SK-N-SH (cell line): ENCODE data around the gene CYP3A5. TPM values are rescaled to one million over a fixed set of nuclear protein-coding genes. Genes with fewer than 3 reads are reported as not detected.

Experiments
- CTCF ChIA-PET: fragments of 300-600, 350-600 bp; formaldehyde crosslinking; extraction: SDS; loops from one replicate; lab custom pipeline; 2021; lab: Yijun Ruan, JAX
- POLR2A ChIA-PET: fragments of 350-600 bp; sonication (Branson Sonifier 250); formaldehyde crosslinking; extraction: SDS; loops from one replicate; lab custom pipeline; 2020; ENCODE audit warnings: antibody characterized with exemption, inconsistent platforms; lab: Yijun Ruan, JAX
- DNase-seq: peaks from one replicate; pipeline ENCODE4 v3.0.0; 2012
- H2AFZ ChIP-seq: fragments of 200-600 bp; sonication (generic); 2 replicates; pipeline ENCODE4 v1.8.1; 2016; ENCODE audit warnings: antibody characterized with exemption, mild to moderate bottlenecking, low read depth
- H3F3A ChIP-seq: fragments of 200-600 bp; sonication (generic); replicated peaks from 2 replicates; pipeline ENCODE3; 2016; ENCODE audit warnings: antibody characterized with exemption, mild to moderate bottlenecking; ENCODE audit not compliant: insufficient read depth
- H3K27ac ChIP-seq, 2 experiments: fragments of 200-500 bp in 1 of 2; fragments of 200-600 bp in 1 of 2; sonication (Bioruptor generic) in 1 of 2; sonication (generic), shearing (Covaris generic) in 1 of 2; 2 replicates each; pipeline versions ENCODE4 v1.5.1 to v1.6.1; 2014 to 2016; ENCODE audit warnings: low read depth in 2 of 2, inconsistent platforms in 1 of 2, low read length in 1 of 2, mild to moderate bottlenecking in 1 of 2, mixed read lengths in 1 of 2
- H3K27me3 ChIP-seq: fragments of 200-600 bp; sonication (generic), shearing (Covaris generic); 2 replicates; pipeline ENCODE4 v1.6.1; 2016; ENCODE audit warnings: mixed run types; ENCODE audit not compliant: insufficient read depth
- H3K36me3 ChIP-seq, 2 experiments: fragments of 200-500 bp in 1 of 2; fragments of 200-600 bp in 1 of 2; sonication (Bioruptor generic) in 1 of 2; sonication (generic) in 1 of 2; replicated peaks in 1 of 2; 2 replicates each; pipeline versions ENCODE3 to v1.5.1; 2014 to 2016; ENCODE audit warnings: low read length in 1 of 2, mild to moderate bottlenecking in 1 of 2; ENCODE audit not compliant: insufficient read depth in 2 of 2, control insufficient read depth in 1 of 2
- H3K4me1 ChIP-seq, 2 experiments: fragments of 200-500 bp in 1 of 2; fragments of 200-600 bp in 1 of 2; sonication (Bioruptor generic) in 1 of 2; sonication (generic), shearing (Covaris generic) in 1 of 2; 2 replicates each; pipeline versions ENCODE4 v1.5.1 to v1.6.1; 2014 to 2016; ENCODE audit warnings: low read depth in 1 of 2, low read length in 1 of 2, mixed run types in 1 of 2; ENCODE audit not compliant: insufficient read depth in 2 of 2, control insufficient read depth in 1 of 2
- H3K4me2 ChIP-seq: fragments of 200-600 bp; sonication (generic), shearing (Covaris generic); 2 replicates; pipeline ENCODE4 v1.6.1; 2017; ENCODE audit warnings: mixed run types
- H3K4me3 ChIP-seq, 2 experiments: fragments of 200-500 bp in 1 of 2; fragments of 200-600 bp in 1 of 2; sonication (Bioruptor generic) in 1 of 2; sonication (generic), shearing (Covaris generic) in 1 of 2; 2 replicates each; pipeline versions ENCODE4 v1.5.1 to v1.8.1; 2014 to 2016; ENCODE audit warnings: low read depth in 2 of 2, inconsistent platforms in 1 of 2, low read length in 1 of 2, mild to moderate bottlenecking in 1 of 2, mixed read lengths in 1 of 2, moderate library complexity in 1 of 2
- H3K79me2 ChIP-seq: fragments of 200-600 bp; sonication (generic); 2 replicates; pipeline ENCODE4 v1.8.1; 2017; ENCODE audit warnings: mild to moderate bottlenecking; ENCODE audit not compliant: insufficient read depth
- H3K9ac ChIP-seq: fragments of 200-600 bp; sonication (generic); 2 replicates; pipeline ENCODE4 v1.6.1; 2017; ENCODE audit warnings: mixed run types
- H3K9me2 ChIP-seq: fragments of 200-600 bp; sonication (generic); 2 replicates; pipeline ENCODE4 v1.6.1; 2017; ENCODE audit warnings: mixed run types
- H3K9me3 ChIP-seq: fragments of 200-600 bp; sonication (generic); 2 replicates; pipeline ENCODE4 v1.6.1; 2017; ENCODE audit warnings: mixed run types, mild to moderate bottlenecking, moderate library complexity
- H4K20me1 ChIP-seq: fragments of 200-600 bp; sonication (generic); 2 replicates; pipeline ENCODE4 v1.6.1; 2017; ENCODE audit warnings: mild to moderate bottlenecking, mixed run types; ENCODE audit not compliant: insufficient read depth
- CHD2 ChIP-seq: fragments of 150-350 bp; IDR thresholded peaks from 2 replicates; pipeline ENCODE4 v1.6.1; 2018; ENCODE audit warnings: low read length; ENCODE audit not compliant: partially characterized antibody
- EP300 ChIP-seq, 2 experiments: IDR thresholded peaks; 2 replicates each; pipeline versions ENCODE4 v1.4.0 to v1.6.1; 2012; ENCODE audit warnings: borderline replicate concordance in 1 of 2, low read depth in 1 of 2, low read length in 1 of 2
- EZH2phosphoT487 ChIP-seq: fragments of 200-600 bp; sonication (generic); IDR thresholded peaks from 2 replicates; pipeline ENCODE4 v1.6.1; 2017; ENCODE audit warnings: low read depth, mixed run types, mild to moderate bottlenecking, antibody characterized with exemption, moderate library complexity, borderline replicate concordance
- GABPA ChIP-seq: IDR thresholded peaks from 2 replicates; pipeline ENCODE4 v1.4.0; 2012; ENCODE audit warnings: low read depth, mild to moderate bottlenecking
- MXI1 ChIP-seq: IDR thresholded peaks from 2 replicates; pipeline ENCODE4 v1.6.1; 2012; ENCODE audit warnings: mild to moderate bottlenecking, low read depth, low read length, improper control_type of control experiment
- NFIC ChIP-seq: IDR thresholded peaks from 2 replicates; pipeline ENCODE4 v1.4.0; 2012; ENCODE audit warnings: borderline replicate concordance
- RFX5 ChIP-seq: IDR thresholded peaks from 2 replicates; pipeline ENCODE4 v1.6.1; 2012; ENCODE audit warnings: mild to moderate bottlenecking, improper control_type of control experiment, low read length
- SMC3 ChIP-seq: IDR thresholded peaks from 2 replicates; pipeline ENCODE4 v1.6.1; 2012; ENCODE audit warnings: low read depth, low read length, improper control_type of control experiment
- TEAD4 ChIP-seq: IDR thresholded peaks from 2 replicates; pipeline ENCODE4 v1.4.0; 2012; ENCODE audit warnings: mild to moderate bottlenecking, borderline replicate concordance; ENCODE audit not compliant: insufficient read depth
- WGBS: methylation state at CpG from one replicate; pipeline ENCODE4 v1.1.6; 2017; ENCODE audit warnings: low lambda C conversion rate; 5-methylcytosine and 5-hydroxymethylcytosine counted together
- polyA plus RNA-seq, 3 experiments: library from polyadenylated mRNA; depleted of rRNA; stranded (reverse); fragments of >200 nt; gene quantifications; 2 replicates each; pipeline ENCODE4 v1.2.3, GENCODE V29; 2012
- TF ChIP-seq, protein P1 (sequence below): IDR thresholded peaks from 2 replicates; pipeline ENCODE4 v1.4.0; 2012; ENCODE audit warnings: low read depth, borderline replicate concordance
- TF ChIP-seq, protein P2 (sequence below): IDR thresholded peaks from 2 replicates; pipeline ENCODE4; 2012

Gene CYP3A5
- polyA plus RNA-seq, 1 of the 3 experiments (the other 2 are of a cell fraction): 0.25 TPM

DNA sequence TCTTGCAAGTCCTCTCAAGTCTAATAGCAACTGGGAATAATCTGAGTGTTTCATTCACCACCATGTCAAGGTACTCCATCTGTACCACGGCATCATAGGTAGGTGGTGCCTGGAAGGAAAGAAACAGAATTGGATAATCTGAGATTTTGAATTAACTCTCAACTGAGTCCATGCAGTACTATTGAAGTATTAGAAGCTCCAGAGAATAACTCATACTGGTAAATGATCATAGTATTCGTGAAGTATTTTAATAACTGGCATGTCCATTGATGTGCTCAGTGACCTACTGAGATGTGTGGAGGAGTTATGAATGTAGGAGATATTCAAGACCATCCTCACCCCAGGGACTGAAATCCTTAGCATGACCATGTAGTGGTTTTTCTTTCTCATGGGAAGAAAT lies 27.1 kb downstream of the CYP3A5 start:
- no peaks in the 10 kb centered on the region for H3K4me1 ChIP-seq
- no peaks in the 10 kb centered on the region for H3K79me2 ChIP-seq
- H3K9me3 ChIP-seq: no peaks in the 10 kb centered on the region
- no peak overlapping the region for H3K4me2 ChIP-seq
- H4K20me1 ChIP-seq: no peaks in the 10 kb centered on the region
- no peaks in the 10 kb centered on the region for H3K9me2 ChIP-seq
- WGBS: 72% methylated on average over 2 of the region's 2 CpGs
- no peaks in the 10 kb centered on the region for H3K27me3 ChIP-seq
- TF ChIP-seq SMC3: no peak
- no peak for TF ChIP-seq CHD2
- no peak for DNase-seq
- no peak overlapping the region for H2AFZ ChIP-seq
- H3K27ac ChIP-seq: no peak overlapping the region
- H3K36me3 ChIP-seq: no peaks in the 10 kb centered on the region
- ChIA-PET POLR2A (no interaction called here), CTCF (no interaction called here)
- no peak overlapping the region for H3K4me3 ChIP-seq
- H3K9ac ChIP-seq: no peak overlapping the region
- H3F3A ChIP-seq: no peaks in the 10 kb centered on the region

DNA sequence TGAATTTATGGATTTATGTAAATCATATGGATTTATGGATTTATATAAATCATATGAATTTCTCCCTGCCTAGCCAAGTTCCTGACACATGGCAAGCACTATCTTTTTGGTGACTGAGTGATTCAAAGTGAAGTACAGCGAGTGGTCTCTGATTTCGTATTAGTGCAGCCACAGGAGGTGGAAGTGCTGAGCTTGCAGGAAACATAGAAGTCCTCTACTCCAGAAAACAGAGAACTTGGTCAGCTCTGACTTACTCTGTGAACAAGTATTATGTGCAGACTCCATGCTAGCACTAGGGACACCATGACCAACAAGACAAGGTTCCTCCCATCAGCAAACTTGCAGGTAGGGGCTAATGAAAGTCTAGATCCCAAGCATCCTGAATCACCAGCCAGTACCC lies 28.5 kb downstream of the CYP3A5 start:
- H3K4me3 ChIP-seq: no peak overlapping the region
- 100% methylated on average over 2 of the region's 2 CpGs for WGBS
- no peak for DNase-seq
- no peaks in the 10 kb centered on the region for H3K27me3 ChIP-seq
- no peaks in the 10 kb centered on the region for H3K9me3 ChIP-seq
- no peaks in the 10 kb centered on the region for H3K79me2 ChIP-seq
- H2AFZ ChIP-seq: no peak overlapping the region
- TF ChIP-seq TEAD4: no peak
- TF ChIP-seq, all 33 proteins: peak for 0
- H3F3A ChIP-seq: no peaks in the 10 kb centered on the region
- no peak overlapping the region for H3K9ac ChIP-seq
- H4K20me1 ChIP-seq: no peaks in the 10 kb centered on the region
- no peaks in the 10 kb centered on the region for H3K4me1 ChIP-seq
- no peaks in the 10 kb centered on the region for H3K9me2 ChIP-seq
- no peak overlapping the region for H3K4me2 ChIP-seq
- no peaks in the 10 kb centered on the region for H3K36me3 ChIP-seq
- H3K27ac ChIP-seq: no peak overlapping the region
- POLR2A ChIA-PET: no interaction called here
- CTCF ChIA-PET: no interaction called here

DNA sequence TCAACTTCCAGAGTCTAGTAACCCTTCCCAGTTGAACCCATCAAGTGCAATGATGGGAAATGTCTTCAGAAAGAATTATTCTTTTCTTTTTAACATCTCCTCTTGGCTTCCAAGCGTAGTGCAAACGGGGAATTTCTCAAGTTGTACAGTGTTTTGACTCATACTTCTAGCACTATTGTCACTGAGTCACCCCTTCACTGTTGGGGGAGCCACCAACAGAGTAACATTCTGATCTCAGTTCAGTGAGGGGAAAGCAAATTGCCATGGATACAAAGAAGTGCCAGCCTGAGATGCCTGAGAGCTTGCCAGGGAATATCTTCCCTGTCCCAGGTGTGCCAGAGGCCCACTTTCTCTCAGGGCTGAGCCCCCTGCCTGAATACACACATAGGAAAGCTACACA lies 31.0 kb downstream of the CYP3A5 start:
- Histone ChIP-seq H3K9me3 (peaks cover 5% of the 10 kb centered on the region; the same call in 1 of the 2 replicates), H3K9ac (no peak overlapping the region), H3K4me2 (no peak overlapping the region), H3K36me3 (no peaks in the 10 kb centered on the region), H3K27ac (no peak overlapping the region), H4K20me1 (no peaks in the 10 kb centered on the region), H3K9me2 (no peaks in the 10 kb centered on the region), H3F3A (no peaks in the 10 kb centered on the region), H3K79me2 (no peaks in the 10 kb centered on the region), H3K27me3 (no peaks in the 10 kb centered on the region), H3K4me3 (no peak overlapping the region), H3K4me1 (no peaks in the 10 kb centered on the region), H2AFZ (no peak overlapping the region)
- no peak for TF ChIP-seq NFIC
- no peak for TF ChIP-seq GABPA
- no peak for TF ChIP-seq EP300 (IDR thresholded peaks at IDR 0.05; ENCODE audit: borderline replicate concordance in 1 of 2, low read depth in 1 of 2, low read length in 1 of 2)
- no peak for TF ChIP-seq RFX5
- TF ChIP-seq EZH2phosphoT487: no peak
- TF ChIP-seq, protein P1, sequence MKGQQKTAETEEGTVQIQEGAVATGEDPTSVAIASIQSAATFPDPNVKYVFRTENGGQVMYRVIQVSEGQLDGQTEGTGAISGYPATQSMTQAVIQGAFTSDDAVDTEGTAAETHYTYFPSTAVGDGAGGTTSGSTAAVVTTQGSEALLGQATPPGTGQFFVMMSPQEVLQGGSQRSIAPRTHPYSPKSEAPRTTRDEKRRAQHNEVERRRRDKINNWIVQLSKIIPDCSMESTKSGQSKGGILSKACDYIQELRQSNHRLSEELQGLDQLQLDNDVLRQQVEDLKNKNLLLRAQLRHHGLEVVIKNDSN: no peak
- TF ChIP-seq CHD2: no peak
- no peak for TF ChIP-seq MXI1
- TF ChIP-seq, protein P2, sequence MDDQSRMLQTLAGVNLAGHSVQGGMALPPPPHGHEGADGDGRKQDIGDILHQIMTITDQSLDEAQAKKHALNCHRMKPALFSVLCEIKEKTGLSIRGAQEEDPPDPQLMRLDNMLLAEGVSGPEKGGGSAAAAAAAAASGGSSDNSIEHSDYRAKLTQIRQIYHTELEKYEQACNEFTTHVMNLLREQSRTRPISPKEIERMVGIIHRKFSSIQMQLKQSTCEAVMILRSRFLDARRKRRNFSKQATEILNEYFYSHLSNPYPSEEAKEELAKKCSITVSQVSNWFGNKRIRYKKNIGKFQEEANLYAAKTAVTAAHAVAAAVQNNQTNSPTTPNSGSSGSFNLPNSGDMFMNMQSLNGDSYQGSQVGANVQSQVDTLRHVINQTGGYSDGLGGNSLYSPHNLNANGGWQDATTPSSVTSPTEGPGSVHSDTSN: no peak
- 80% methylated on average over 2 of the region's 2 CpGs for WGBS
- ChIA-PET CTCF (no interaction called here), POLR2A (no interaction called here)
- DNase-seq: no peak
